ENCODE results near the gene GRHPR. TPM values are rescaled to one million over a fixed set of nuclear protein-coding genes. Genes with fewer than 3 reads are reported as not detected.

Gene GRHPR
- total and polyA plus RNA-seq, 10 of the 15 experiments (the other 5 are each of a cell fraction or from before 2014, with no cell fraction given) = 52.4 to 194 (median 126) TPM

GRCh38 chr9:37485389-37486255 is 63.1 kb downstream of the GRHPR start, which contains the start of gene POLR1E (continued):
- TF ChIP-seq PKNOX1 (IDR thresholded peaks at IDR 0.05) = peak; percentile 74
- peak; percentile 45; the same call in 1 of the 2 replicates for TF ChIP-seq SMARCA5 (IDR thresholded peaks at IDR 0.05)
- TF ChIP-seq RB1 (IDR thresholded peaks at IDR 0.05; ENCODE audit: borderline replicate concordance) = peak; percentile 65; the same call in 1 of the 2 replicates
- peak; percentile 92 for TF ChIP-seq SP1 (IDR thresholded peaks at IDR 0.05; ENCODE audit: low read depth, low read length)
- peak; percentile 99 for TF ChIP-seq POLR2A (IDR thresholded peaks at IDR 0.05; ENCODE audit: low read depth, low read length)
- peak; percentile 90 for TF ChIP-seq SMAD5 (IDR thresholded peaks at IDR 0.05; ENCODE audit: low read depth)
- TF ChIP-seq EGR1 (IDR thresholded peaks at IDR 0.05; ENCODE audit: borderline replicate concordance in 1 of 2, low read depth in 2 of 2, low read length in 2 of 2) = peak in 1 of 2 experiments; percentile 84; a peak in 2 of 3 replicates
- TF ChIP-seq CHD4 (IDR thresholded peaks at IDR 0.05) = no peak
- TF ChIP-seq CEBPB (IDR thresholded peaks at IDR 0.05; ENCODE audit: borderline replicate concordance in 1 of 2, low read depth in 2 of 2, low read length in 2 of 2) = no peak
- TF ChIP-seq IKZF1 (conservative IDR thresholded peaks at IDR 0.05) = 0 out of 2 replicates have a peak, but pooled peaks have one; percentile 41
- TF ChIP-seq BCLAF1 (IDR thresholded peaks at IDR 0.05) = no peak
- TF ChIP-seq IRF3 (IDR thresholded peaks at IDR 0.05) = peak; percentile 9; the same call in 1 of the 2 replicates
- no peak for TF ChIP-seq CUX1 (IDR thresholded peaks at IDR 0.05; ENCODE audit: insufficient replicate concordance, low read depth, low read length)
- TF ChIP-seq ZNF687 (IDR thresholded peaks at IDR 0.05) = no peak

All from GM12878 (cell line).